OCI-LY7 (cell line): ENCODE measurements around the gene OXLD1. TPM values are rescaled to one million over a fixed set of nuclear protein-coding genes. Genes with fewer than 3 reads are reported as not detected.

Experiments
- BruUV-seq: library from RNA; stranded (reverse); fragments of 400-500 nt; replicated peaks from 2 replicates; lab custom pipeline; 2021; lab: Mats Ljungman, UMichigan
- CTCF ChIA-PET: fragments of 300-600 bp; sonication (Branson Sonifier 250); formaldehyde crosslinking; loops from one replicate; lab custom pipeline; 2022; ENCODE audit warnings: antibody characterized with exemption; ENCODE audit not compliant: unreplicated experiment; lab: Charles Lee
- POLR2A ChIA-PET: fragments of 300-600 bp; sonication (Branson Sonifier 250); formaldehyde crosslinking; loops from one replicate; lab custom pipeline; 2022; ENCODE audit warnings: antibody characterized with exemption; lab: Charles Lee
- DNase-seq: peaks from one replicate; pipeline ENCODE4 v3.0.0-alpha.2; 2015; ENCODE audit warnings: low spot score
- H2AFZ ChIP-seq: fragments of 200-600 bp; sonication (generic), shearing (Covaris generic); 2 replicates; pipeline ENCODE4 v1.6.1; 2014; ENCODE audit warnings: mild to moderate bottlenecking, antibody characterized with exemption, low read length, moderate library complexity
- H3K27ac ChIP-seq: fragments of 200-600 bp; sonication (generic); 2 replicates; pipeline ENCODE4 v1.5.1; 2014; ENCODE audit warnings: mixed run types, low read depth, mild to moderate bottlenecking, moderate library complexity, low read length, inconsistent platforms; ENCODE audit not compliant: poor library complexity, severe bottlenecking
- H3K36me3 ChIP-seq: fragments of 200-600 bp; sonication (generic); 2 replicates; pipeline ENCODE4 v1.6.1; 2014; ENCODE audit warnings: mild to moderate bottlenecking, antibody characterized with exemption, low read length, moderate library complexity, mixed read lengths; ENCODE audit not compliant: insufficient read depth
- H3K4me1 ChIP-seq: fragments of 200-600 bp; sonication (generic); 2 replicates; pipeline ENCODE4 v1.5.1; 2014; ENCODE audit warnings: mild to moderate bottlenecking, low read length; ENCODE audit not compliant: insufficient read depth, poor library complexity, severe bottlenecking
- H3K4me2 ChIP-seq: fragments of 200-600 bp; sonication (generic); 2 replicates; pipeline ENCODE4 v1.6.1; 2014; ENCODE audit warnings: mild to moderate bottlenecking, low read length
- H3K4me3 ChIP-seq: fragments of 200-600 bp; sonication (generic); 2 replicates; pipeline ENCODE4 v1.5.1; 2014; ENCODE audit warnings: mild to moderate bottlenecking, low read depth, low read length; ENCODE audit not compliant: poor library complexity, severe bottlenecking
- H3K79me2 ChIP-seq: fragments of 200-600 bp; sonication (generic); 2 replicates; pipeline ENCODE4 v1.6.1; 2016; ENCODE audit warnings: low read depth, mild to moderate bottlenecking, low read length, moderate library complexity, mixed read lengths; ENCODE audit not compliant: insufficient read depth
- H3K9me2 ChIP-seq: fragments of 200-600 bp; sonication (generic); 2 replicates; pipeline ENCODE4 v1.6.1; 2016; ENCODE audit warnings: mild to moderate bottlenecking, low read length, mixed read lengths; ENCODE audit not compliant: insufficient read depth
- H3K9me3 ChIP-seq: fragments of 200-600 bp; sonication (generic); 2 replicates; pipeline ENCODE4 v1.6.1; 2014; ENCODE audit warnings: mild to moderate bottlenecking, mixed run types, low read length, mixed read lengths
- H4K20me1 ChIP-seq: fragments of 200-600 bp; sonication (generic); 2 replicates; pipeline ENCODE4 v1.6.1; 2014; ENCODE audit warnings: mild to moderate bottlenecking, antibody characterized with exemption, low read length, moderate library complexity, mixed read lengths; ENCODE audit not compliant: insufficient read depth
- EZH2phosphoT487 ChIP-seq: fragments of 200-600 bp; sonication (generic); IDR thresholded peaks from 2 replicates; pipeline ENCODE4 v1.6.1; 2018; ENCODE audit warnings: low read depth, borderline replicate concordance, mild to moderate bottlenecking, mixed run types, antibody characterized with exemption, low read length, moderate library complexity, mixed read lengths
- intact Hi-C: fragments of 100-400 bp; cut with micrococcal nuclease; formaldehyde crosslinking; loops from one replicate; pipeline ENCODE4 v1.10.0; 2022; ENCODE audit not compliant: unreplicated experiment
- total RNA-seq, 2 experiments: library from RNA; depleted of rRNA in 1 of 2; stranded (reverse); fragments of >200 nt in 1 of 2; shearing (Covaris generic) in 1 of 2; gene quantifications; 2 replicates each; pipeline ENCODE4 v1.2.3, GENCODE V29; 2014 to 2022
- TF ChIP-seq, protein P1 (sequence below): fragments of 200-600 bp; sonication (generic); conservative IDR thresholded peaks from 2 replicates; pipeline ENCODE4 v1.5.1; 2014; ENCODE audit warnings: mild to moderate bottlenecking, antibody characterized with exemption, low read length, moderate library complexity, mixed read lengths

Gene OXLD1
- total RNA-seq, 2 experiments from 2014 or later, result 116 to 151 TPM

- Histone ChIP-seq H3K4me3 (no peak overlapping the region), H3K79me2 (peaks cover 8% of the 10 kb centered on the region; the same call in 1 of the 2 replicates), H3K27ac (no peak overlapping the region), H3K9me2 (no peaks in the 10 kb centered on the region), H3K9me3 (no peaks in the 10 kb centered on the region), H4K20me1 (no peaks in the 10 kb centered on the region), H3K4me2 (no peak overlapping the region), H2AFZ (no peak overlapping the region), H3K4me1 (peaks cover 27% of the 10 kb centered on the region), H3K36me3 (peaks cover 33% of the 10 kb centered on the region)
- CTCF ChIA-PET, result no interaction called here
- DNase-seq, result no peak
- POLR2A ChIA-PET, result interaction anchor here (0.5 kb wide), 1 partner anchor 10 kb away, joined by 5 read pairs; no protein-coding TSS in a partner anchor
- intact Hi-C loops, result no loop called here
- TF ChIP-seq, protein P1, sequence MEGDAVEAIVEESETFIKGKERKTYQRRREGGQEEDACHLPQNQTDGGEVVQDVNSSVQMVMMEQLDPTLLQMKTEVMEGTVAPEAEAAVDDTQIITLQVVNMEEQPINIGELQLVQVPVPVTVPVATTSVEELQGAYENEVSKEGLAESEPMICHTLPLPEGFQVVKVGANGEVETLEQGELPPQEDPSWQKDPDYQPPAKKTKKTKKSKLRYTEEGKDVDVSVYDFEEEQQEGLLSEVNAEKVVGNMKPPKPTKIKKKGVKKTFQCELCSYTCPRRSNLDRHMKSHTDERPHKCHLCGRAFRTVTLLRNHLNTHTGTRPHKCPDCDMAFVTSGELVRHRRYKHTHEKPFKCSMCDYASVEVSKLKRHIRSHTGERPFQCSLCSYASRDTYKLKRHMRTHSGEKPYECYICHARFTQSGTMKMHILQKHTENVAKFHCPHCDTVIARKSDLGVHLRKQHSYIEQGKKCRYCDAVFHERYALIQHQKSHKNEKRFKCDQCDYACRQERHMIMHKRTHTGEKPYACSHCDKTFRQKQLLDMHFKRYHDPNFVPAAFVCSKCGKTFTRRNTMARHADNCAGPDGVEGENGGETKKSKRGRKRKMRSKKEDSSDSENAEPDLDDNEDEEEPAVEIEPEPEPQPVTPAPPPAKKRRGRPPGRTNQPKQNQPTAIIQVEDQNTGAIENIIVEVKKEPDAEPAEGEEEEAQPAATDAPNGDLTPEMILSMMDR, result no peak
- TF ChIP-seq EZH2phosphoT487, result no peak
- no TSS peak for BruUV-seq
Observed at GRCh38 chr17:81714412-81715106, 48.2 kb upstream of the OXLD1 start.

DNA sequence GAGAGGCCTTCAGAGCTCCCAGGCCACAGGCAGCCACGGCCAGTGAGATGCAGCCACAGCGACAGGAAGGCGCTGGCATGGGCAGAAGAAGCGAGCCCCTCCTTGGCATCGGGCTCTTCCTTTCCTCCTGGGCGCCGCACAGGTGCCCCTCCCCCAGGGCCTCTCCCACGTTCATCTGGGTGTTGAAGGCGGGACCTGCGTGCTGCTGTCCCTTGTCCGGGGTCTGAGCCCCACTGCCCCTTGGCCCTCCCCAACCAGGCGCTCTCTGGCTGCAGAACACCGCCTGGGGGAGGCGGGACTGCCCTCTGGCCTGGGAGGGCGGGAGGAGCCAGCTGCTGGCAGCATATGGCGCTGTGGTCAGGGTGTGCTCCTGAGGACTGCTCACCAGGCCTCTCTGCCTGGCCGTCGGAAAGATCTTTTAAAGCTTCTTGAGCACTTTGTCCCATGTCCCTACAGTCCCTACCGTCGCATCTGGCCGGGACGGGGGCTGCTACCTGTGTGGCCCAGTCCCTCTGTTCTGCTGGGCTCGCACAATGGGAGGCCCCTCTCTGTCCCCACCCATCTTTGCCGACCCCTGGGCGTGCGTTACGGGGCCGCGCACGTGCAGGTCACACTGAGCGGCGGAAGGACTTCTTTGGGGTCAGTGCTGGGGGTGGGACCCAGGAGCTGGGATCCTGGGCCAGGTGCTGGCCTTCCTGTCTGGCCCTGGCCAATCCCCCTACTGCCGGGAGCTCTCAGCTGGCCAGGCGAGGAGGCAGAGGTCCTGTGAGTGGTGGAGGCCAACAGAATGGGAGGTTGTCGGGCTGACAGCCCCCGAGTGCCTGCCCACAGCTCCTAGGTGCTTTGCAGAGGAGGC is 47.4 kb upstream of the OXLD1 start:
- BruUV-seq, result no TSS peak
- POLR2A ChIA-PET, result interaction anchor here (0.5 to 1.5 kb wide), 2 partner anchors 11 kb away, joined by 5 to 10 read pairs; partner anchors contain the start of gene MRPL12
- CTCF ChIA-PET, result no interaction called here

More for the DNA sequence above, 47.4 kb upstream of the OXLD1 start:
- no peak for DNase-seq
- Histone ChIP-seq H3K79me2 (peaks cover 8% of the 10 kb centered on the region; the same call in 1 of the 2 replicates), H3K27ac (no peak overlapping the region), H3K9me2 (no peaks in the 10 kb centered on the region), H2AFZ (no peak overlapping the region), H3K4me1 (peaks cover 27% of the 10 kb centered on the region), H4K20me1 (no peaks in the 10 kb centered on the region), H3K36me3 (peaks cover 33% of the 10 kb centered on the region), H3K4me3 (peak overlapping the region; percentile 76), H3K4me2 (peak overlapping the region; percentile 93), H3K9me3 (no peaks in the 10 kb centered on the region)
- intact Hi-C loops, result loop anchor here (2.0 kb wide), 1 partner anchor 213 kb away; the partner anchor contains the start of gene MAFG
- TF ChIP-seq EZH2phosphoT487, result no peak
- TF ChIP-seq, protein P1, result no peak
